GM23248 (cell line): ENCODE results near the gene H1-8.

Experiments
- EZH2 ChIP-seq: fragments of 200-600 bp; sonication (generic); IDR thresholded peaks from 2 replicates; pipeline ENCODE4 v1.6.1; 2018; ENCODE audit warnings: antibody characterized with exemption, mild to moderate bottlenecking; ENCODE audit not compliant: insufficient read depth, poor library complexity, severe bottlenecking
- EZH2phosphoT487 ChIP-seq: fragments of 200-600 bp; sonication (generic); IDR thresholded peaks from 2 replicates; pipeline ENCODE4 v1.6.1; 2018; ENCODE audit warnings: antibody characterized with exemption, moderate library complexity, mild to moderate bottlenecking, low read depth; ENCODE audit not compliant: insufficient read depth

DNA sequence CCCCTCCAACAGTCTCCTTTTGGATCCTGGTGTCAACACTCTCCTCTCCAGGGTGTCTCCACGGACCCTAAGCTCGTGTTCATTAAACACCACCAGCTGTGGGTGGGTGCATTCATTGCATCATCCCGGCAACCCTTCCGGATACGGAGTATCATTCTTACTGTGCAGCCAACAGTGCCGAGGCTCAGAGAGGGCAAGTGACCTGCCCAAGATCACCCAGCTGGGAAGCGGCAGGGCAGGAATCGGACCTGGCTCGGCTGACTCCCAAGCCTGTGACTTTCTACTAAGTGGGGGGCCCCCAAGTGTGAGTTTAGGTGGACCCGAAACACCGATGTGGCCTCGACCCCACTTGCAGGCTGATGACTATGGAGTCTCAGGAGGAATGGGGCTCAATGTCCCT is 20.4 kb downstream of the H1-8 start:
- no peak for TF ChIP-seq EZH2
- TF ChIP-seq EZH2phosphoT487 = no peak
